Body of pancreas (tissue), 4 donors: ENCODE data around the gene FLACC1. TPM values are rescaled to one million over a fixed set of nuclear protein-coding genes. Genes with fewer than 3 reads are reported as not detected.
"Not testable (repeated sequence)": the region's sequence is repeated elsewhere in the genome, so short reads cannot be mapped to it uniquely, and the experiment has no call there.

ENCODE experiments used
- ATAC-seq: fragments of 150-250 bp; one replicate; pipeline ENCODE4 v1.9.1; 2016
- DNase-seq, 4 donors: peaks; one replicate each; pipeline ENCODE4 v3.0.0-alpha.2; 2019
- H3K27ac ChIP-seq, 4 donors: fragments of 200-600 bp; sonication (generic); 1 replicate in 3 of 4; 2 replicates in 1 of 4; pipeline versions ENCODE4 v1.5.1 to v1.6.1; 2016 to 2019; ENCODE audit warnings: mild to moderate bottlenecking in 1 of 4, mixed read lengths in 1 of 4, moderate library complexity in 1 of 4
- H3K27me3 ChIP-seq, 2 donors: fragments of 200-600 bp; sonication (generic); one replicate each; pipeline ENCODE4 v1.6.0; 2016; ENCODE audit warnings: mild to moderate bottlenecking in 1 of 2
- H3K36me3 ChIP-seq, 2 donors: fragments of 200-600 bp; sonication (generic); replicated peaks in 1 of 2; 2 replicates each; pipeline ENCODE4 v1.5.1; 2016; ENCODE audit warnings: low read depth in 2 of 2; ENCODE audit not compliant: insufficient read depth in 1 of 2
- H3K4me1 ChIP-seq: fragments of 200-600 bp; sonication (generic); one replicate; pipeline ENCODE4 v1.6.0; 2016
- H3K4me3 ChIP-seq, 2 donors: fragments of 200-600 bp; sonication (generic); 1 replicate in 1 of 2; 2 replicates in 1 of 2; pipeline ENCODE4 v1.5.1; 2016 to 2019
- H3K9me3 ChIP-seq, 3 donors: fragments of 200-600 bp; sonication (generic); 1 replicate in 2 of 3; 2 replicates in 1 of 3; pipeline ENCODE4 v1.5.1; 2016
- POLR2A ChIP-seq, 3 donors: fragments of 450-650 bp; IDR thresholded peaks; one replicate each; pipeline ENCODE4 v1.6.1; 2016; ENCODE audit warnings: antibody characterized with exemption in 3 of 3, mild to moderate bottlenecking in 2 of 3
- WGBS, 2 donors: methylation state at CpG; one replicate each; pipeline ENCODE4 v1.1.5; 2017; 5-methylcytosine and 5-hydroxymethylcytosine counted together
- intact Hi-C: fragments of 100-400 bp; cut with DNase I; formaldehyde crosslinking; loops from one replicate; pipeline ENCODE4 v1.15.1; 2023
- total RNA-seq, 2 donors: library from RNA; depleted of rRNA; stranded (reverse); fragments of >200 nt; gene quantifications; one replicate each; pipeline ENCODE4 v1.1.0, GENCODE V29; 2016
- TF ChIP-seq, protein P1 (sequence below), 7 experiments: fragments of 450-650 bp in 4 of 7; fragments of 200-600 bp in 3 of 7; sonication (generic) in 3 of 7; IDR thresholded peaks; one replicate each; pipeline ENCODE4 v1.5.1; 2016 to 2019; ENCODE audit warnings: antibody characterized with exemption in 7 of 7

The FLACC1 gene
- total RNA-seq, 2 donors from 2014 or later = 0.78 to 2.3 TPM

DNA sequence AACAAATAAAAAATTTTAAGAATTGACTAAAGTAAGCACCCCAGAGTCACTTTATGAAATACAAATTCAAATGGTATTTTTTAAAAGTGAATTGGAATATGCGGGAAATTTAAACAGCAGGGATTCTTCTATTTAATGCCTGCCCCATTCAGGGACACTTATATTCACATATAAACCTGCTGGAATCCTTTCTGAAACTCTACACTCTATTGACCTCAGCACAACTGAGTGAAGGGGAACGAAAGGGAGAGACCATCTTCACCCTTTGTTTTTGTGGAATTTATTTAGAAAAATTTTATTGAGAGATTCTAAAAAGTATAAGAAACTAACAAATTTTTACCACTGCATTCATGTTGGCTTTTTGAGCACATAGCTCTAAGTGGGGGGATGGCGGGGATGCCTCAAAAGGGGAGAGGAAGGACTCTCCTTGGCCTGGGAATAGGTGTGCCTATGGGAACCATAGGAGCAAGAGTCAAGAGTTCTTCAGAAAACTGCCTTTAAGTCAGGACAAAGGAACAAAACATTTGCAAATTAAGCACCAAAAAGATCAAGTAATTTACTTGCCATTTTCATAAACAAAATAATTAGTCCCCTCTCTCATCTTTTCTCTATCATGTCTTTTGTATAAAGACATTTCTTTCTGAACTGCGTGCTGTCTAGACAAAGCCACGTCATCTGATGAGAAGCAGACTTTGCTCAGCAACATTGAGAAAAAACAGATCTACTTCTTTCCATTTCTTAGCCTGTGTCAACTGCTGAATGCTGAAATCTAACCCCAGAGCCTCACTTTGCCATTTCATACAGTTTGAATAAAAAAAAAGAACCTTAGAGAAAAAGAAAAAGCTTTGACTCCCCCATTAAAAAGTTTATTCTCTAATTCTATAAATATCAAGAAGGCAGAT lies 21.6 kb upstream of the FLACC1 start:
- ATAC-seq (no peak), DNase-seq (no peak)
- 88 to 93% methylated on average over 5 of the region's 5 CpGs for WGBS, 2 donors
- peaks cover 0 to 6% of the 10 kb centered on the region in 2 donors for H3K36me3 ChIP-seq
- H3K9me3 ChIP-seq = no peaks in the 10 kb centered on the region
- no peak overlapping the region for H3K4me3 ChIP-seq
- H3K27ac ChIP-seq = no peak overlapping the region
- intact Hi-C loops = no loop called here
- TF ChIP-seq, protein P1, sequence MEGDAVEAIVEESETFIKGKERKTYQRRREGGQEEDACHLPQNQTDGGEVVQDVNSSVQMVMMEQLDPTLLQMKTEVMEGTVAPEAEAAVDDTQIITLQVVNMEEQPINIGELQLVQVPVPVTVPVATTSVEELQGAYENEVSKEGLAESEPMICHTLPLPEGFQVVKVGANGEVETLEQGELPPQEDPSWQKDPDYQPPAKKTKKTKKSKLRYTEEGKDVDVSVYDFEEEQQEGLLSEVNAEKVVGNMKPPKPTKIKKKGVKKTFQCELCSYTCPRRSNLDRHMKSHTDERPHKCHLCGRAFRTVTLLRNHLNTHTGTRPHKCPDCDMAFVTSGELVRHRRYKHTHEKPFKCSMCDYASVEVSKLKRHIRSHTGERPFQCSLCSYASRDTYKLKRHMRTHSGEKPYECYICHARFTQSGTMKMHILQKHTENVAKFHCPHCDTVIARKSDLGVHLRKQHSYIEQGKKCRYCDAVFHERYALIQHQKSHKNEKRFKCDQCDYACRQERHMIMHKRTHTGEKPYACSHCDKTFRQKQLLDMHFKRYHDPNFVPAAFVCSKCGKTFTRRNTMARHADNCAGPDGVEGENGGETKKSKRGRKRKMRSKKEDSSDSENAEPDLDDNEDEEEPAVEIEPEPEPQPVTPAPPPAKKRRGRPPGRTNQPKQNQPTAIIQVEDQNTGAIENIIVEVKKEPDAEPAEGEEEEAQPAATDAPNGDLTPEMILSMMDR (IDR thresholded peaks at IDR 0.05) = no peak
- TF ChIP-seq POLR2A (IDR thresholded peaks at IDR 0.05) = no peak
- H3K4me1 ChIP-seq = no peaks in the 10 kb centered on the region
- H3K27me3 ChIP-seq = no peaks in the 10 kb centered on the region

DNA sequence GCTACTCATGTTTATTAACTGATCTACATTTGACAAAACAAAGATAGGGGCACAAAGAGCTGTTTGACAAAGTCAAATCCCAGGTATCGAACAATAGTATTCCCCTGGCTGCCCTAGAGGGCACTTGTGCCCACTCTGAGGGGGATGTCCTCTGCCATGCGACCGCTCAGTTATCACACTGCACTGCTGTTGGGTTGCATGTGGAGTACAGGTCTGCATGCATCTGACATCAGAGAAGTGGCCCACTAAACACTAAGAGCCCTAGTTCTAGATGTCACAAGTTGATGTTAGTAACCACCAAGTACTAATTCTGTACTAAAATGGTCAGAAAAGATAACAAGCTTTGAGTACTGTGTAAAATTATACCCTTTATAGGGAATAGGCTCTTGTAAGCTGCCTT lies 20.1 kb upstream of the FLACC1 start:
- Histone ChIP-seq H3K4me1 (no peaks in the 10 kb centered on the region), H3K9me3 (no peaks in the 10 kb centered on the region), H3K27ac (no peak overlapping the region), H3K27me3 (no peaks in the 10 kb centered on the region), H3K4me3 (no peak overlapping the region), H3K36me3 (peaks cover 0 to 6% of the 10 kb centered on the region in 2 donors)
- no peak for DNase-seq
- 94 to 96% methylated on average over 3 of the region's 3 CpGs for whole genome bisulfite sequencing, 2 donors
- TF ChIP-seq POLR2A (IDR thresholded peaks at IDR 0.05) = no peak
- TF ChIP-seq, protein P1 (IDR thresholded peaks at IDR 0.05) = no peak
- intact Hi-C loops = no loop called here
- ATAC-seq = no peak

DNA sequence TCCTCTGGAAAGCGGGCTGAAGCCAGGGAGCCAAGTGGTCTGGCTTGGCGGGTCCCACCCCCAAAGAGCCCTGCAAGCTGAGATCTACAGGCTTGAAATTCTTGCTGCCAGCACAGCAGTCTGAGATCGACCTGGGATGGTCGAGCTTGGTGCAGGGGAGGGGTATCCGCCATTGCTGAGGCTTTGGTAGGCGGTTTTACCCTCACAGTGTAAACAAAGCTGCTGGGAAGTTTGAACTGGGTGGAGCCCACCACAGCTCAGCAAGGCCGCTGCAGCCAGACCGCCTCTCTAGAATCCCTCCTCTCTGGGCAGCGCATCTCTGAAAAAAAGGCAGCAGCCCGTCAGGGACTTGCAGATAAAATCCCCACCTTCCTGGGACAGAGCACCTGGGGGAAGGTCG lies 12.6 kb upstream of the FLACC1 start:
- Histone ChIP-seq H3K4me3 (no peak overlapping the region), H3K36me3 (no peaks in the 10 kb centered on the region), H3K27me3 (no peaks in the 10 kb centered on the region), H3K9me3 (no peaks in the 10 kb centered on the region), H3K27ac (no peak overlapping the region), H3K4me1 (no peaks in the 10 kb centered on the region)
- DNase-seq (no peak), ATAC-seq (no peak)
- WGBS, 2 donors = 90 to 96% methylated on average over 6 to 11 of the region's 11 CpGs
- intact Hi-C loops = no loop called here
- TF ChIP-seq, protein P1 (IDR thresholded peaks at IDR 0.05) = no peak
- TF ChIP-seq POLR2A (IDR thresholded peaks at IDR 0.05) = no peak

DNA sequence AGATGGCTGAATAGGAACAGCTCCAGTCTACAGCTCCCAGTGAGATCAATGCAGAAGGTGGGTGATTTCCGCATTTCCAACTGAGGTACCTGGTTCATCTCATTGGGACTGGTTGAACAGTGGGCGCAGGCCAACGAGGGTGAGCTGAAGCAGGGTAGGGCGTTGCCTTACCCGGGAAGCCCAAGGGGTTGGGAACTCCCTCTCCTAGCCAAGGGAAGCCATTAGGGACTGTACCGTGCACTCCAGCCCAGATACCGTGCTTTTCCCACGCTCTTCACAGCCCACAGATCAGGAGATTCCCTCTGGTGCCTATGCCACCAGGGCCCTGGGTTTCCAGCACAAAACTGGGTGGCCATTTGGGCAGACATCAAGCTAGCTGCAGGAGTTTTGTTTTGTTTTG lies 12.2 kb upstream of the FLACC1 start:
- WGBS, 2 donors = 96 to 97% methylated on average over 8 of the region's 8 CpGs
- H3K27ac ChIP-seq, H3K4me1 ChIP-seq, H3K27me3 ChIP-seq, H3K9me3 ChIP-seq, ATAC-seq, intact Hi-C loops, H3K4me3 ChIP-seq, H3K36me3 ChIP-seq, DNase-seq: not testable (repeated sequence)

DNA sequence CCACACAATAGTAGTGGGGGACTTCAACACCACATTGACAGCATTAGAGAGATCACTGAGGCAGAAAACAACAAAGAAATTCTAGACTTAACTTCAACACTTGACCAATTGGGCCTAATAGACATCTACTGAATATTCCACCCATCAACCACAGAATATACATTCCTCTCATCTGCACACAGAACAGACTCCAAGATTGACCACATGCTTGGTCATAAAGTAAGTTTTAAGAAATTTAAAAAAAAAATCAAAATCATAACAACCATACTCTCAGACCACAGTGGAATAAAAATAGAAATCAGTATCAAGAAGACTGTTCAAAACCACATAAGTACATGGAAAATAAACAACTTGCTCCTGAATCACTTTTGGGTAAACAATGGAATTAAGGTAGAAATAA lies 9.0 kb upstream of the FLACC1 start:
- H3K36me3 ChIP-seq = no peaks in the 10 kb centered on the region
- no peaks in the 10 kb centered on the region for H3K9me3 ChIP-seq
- H3K4me1 ChIP-seq = no peaks in the 10 kb centered on the region
- H3K27ac ChIP-seq = no peak overlapping the region
- no peak for TF ChIP-seq POLR2A (IDR thresholded peaks at IDR 0.05)
- TF ChIP-seq, protein P1 (IDR thresholded peaks at IDR 0.05) = no peak
- intact Hi-C loops = no loop called here
- H3K27me3 ChIP-seq = no peaks in the 10 kb centered on the region
- ATAC-seq (no peak), DNase-seq (no peak)
- no peak overlapping the region for H3K4me3 ChIP-seq
